ENCODE data around the gene H2BW2.

DNA sequence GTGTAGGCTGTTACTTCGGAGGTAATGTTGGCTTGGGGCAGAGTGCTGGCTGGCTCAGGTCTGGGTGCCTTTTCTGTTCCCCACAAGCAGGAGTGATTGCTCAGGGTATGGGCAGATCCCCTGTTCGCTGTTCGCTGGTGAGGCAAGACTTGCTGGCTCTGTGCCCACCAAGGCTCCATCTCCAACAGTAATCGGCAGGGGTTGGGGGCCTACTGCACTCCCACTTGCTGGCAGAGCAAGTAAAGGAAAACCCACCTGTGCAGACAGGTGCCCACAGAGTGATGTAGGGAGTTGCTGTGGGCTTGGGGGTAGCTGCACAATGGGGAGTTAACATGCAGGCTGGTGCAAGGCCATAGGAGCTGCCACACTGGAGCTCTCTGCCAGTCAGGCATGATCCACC, 44.3 kb downstream of the H2BW2 start:
- TF ChIP-seq ZEB2 (tag by site-specific recombination; IDR thresholded peaks at IDR 0.05) (no peak), ZNF121 (tag by site-specific recombination; IDR thresholded peaks at IDR 0.05) (no peak), ZNF155 (tag by site-specific recombination; IDR thresholded peaks at IDR 0.05) (no peak), REST (tag by site-specific recombination; IDR thresholded peaks at IDR 0.05) (no peak)
- TF ChIP-seq, protein P1, sequence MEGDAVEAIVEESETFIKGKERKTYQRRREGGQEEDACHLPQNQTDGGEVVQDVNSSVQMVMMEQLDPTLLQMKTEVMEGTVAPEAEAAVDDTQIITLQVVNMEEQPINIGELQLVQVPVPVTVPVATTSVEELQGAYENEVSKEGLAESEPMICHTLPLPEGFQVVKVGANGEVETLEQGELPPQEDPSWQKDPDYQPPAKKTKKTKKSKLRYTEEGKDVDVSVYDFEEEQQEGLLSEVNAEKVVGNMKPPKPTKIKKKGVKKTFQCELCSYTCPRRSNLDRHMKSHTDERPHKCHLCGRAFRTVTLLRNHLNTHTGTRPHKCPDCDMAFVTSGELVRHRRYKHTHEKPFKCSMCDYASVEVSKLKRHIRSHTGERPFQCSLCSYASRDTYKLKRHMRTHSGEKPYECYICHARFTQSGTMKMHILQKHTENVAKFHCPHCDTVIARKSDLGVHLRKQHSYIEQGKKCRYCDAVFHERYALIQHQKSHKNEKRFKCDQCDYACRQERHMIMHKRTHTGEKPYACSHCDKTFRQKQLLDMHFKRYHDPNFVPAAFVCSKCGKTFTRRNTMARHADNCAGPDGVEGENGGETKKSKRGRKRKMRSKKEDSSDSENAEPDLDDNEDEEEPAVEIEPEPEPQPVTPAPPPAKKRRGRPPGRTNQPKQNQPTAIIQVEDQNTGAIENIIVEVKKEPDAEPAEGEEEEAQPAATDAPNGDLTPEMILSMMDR (tag by site-specific recombination; IDR thresholded peaks at IDR 0.05), result no peak
- TF ChIP-seq, protein P2, sequence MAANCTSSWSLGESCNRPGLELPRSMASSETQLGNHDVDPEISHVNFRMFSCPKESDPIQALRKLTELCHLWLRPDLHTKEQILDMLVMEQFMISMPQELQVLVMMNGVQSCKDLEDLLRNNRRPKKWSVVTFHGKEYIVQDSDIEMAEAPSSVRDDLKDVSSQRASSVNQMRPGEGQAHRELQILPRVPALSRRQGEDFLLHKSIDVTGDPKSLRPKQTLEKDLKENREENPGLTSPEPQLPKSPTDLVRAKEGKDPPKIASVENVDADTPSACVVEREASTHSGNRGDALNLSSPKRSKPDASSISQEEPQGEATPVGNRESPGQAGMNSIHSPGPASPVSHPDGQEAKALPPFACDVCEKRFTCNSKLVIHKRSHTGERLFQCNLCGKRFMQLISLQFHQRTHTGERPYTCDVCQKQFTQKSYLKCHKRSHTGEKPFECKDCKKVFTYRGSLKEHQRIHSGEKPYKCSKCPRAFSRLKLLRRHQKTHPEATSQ (tag by site-specific recombination; IDR thresholded peaks at IDR 0.05), result no peak

All from HEK293 (cell line).